ENCODE data around the gene MYCL.

Gene MYCL

DNA sequence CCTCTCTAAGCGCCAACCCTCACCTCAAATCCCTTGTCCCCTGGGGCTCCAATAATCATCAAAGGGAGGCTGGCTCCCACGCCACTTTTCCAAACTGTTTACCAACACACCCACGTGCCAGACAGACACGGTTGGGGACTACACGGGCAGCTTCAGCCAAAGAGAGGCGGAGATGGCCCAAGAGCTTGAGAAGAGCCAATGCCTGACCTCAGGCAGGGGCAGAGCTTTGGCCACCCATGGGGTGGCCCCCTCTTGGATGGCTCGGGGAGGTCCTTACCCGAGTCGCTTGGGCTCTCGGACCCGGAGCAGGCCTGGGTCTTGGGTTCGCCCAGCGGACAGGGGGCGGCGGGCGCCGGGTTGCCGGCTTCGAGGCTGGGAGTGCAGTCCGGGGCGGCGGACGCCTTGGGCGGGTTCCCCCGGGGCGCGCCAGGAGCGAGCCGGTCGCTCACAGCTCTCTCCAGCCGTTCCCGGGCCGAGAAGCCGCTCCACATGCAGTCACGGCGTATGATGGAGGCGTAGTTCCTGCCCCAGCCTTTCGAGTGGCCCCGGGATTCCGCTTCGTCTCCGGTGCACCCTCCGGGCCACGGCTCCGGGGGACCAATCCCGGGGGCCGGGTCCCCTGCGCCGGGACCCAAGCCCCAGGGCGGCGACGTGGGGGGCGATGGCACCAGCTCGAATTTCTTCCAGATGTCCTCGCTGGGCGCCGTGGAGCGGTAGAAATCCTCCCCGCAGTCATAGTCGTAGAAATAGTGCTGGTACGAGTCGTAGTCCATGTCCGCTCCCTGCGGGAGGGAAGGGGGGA, 854 bp downstream of the MYCL start:
- no peak overlapping the region for H3K27ac Mint-ChIP-seq

GRCh38 chr1:39899611-39900538, 1.8 kb downstream of the MYCL start:
- Mint-ChIP-seq H3K27me3 (peaks cover 62% of the 10 kb centered on the region), H3K4me3 (no peak overlapping the region), H3K36me3 (ENCODE audit: low read depth) (no peaks in the 10 kb centered on the region), H3K9me3 (no peaks in the 10 kb centered on the region), H3K27ac (no peak overlapping the region), H3K4me1 (ENCODE audit: low read depth) (no peaks in the 10 kb centered on the region)

More for the DNA sequence above, 854 bp downstream of the MYCL start:
- Mint-ChIP-seq H3K27me3 (peaks cover 61% of the 10 kb centered on the region), H3K4me3 (peak overlapping the region; percentile 67), H3K9me3 (no peaks in the 10 kb centered on the region), H3K36me3 (ENCODE audit: low read depth) (no peaks in the 10 kb centered on the region), H3K4me1 (ENCODE audit: low read depth) (no peaks in the 10 kb centered on the region)

- Mint-ChIP-seq H3K9me3 (no peaks in the 10 kb centered on the region), H3K36me3 (ENCODE audit: low read depth) (no peaks in the 10 kb centered on the region), H3K4me3 (no peak overlapping the region), H3K27me3 (peaks cover 63% of the 10 kb centered on the region), H3K4me1 (ENCODE audit: low read depth) (no peaks in the 10 kb centered on the region), H3K27ac (no peak overlapping the region)
These were observed 2.8 kb downstream of the MYCL start for GRCh38 chr1:39898648-39899603.

- Mint-ChIP-seq H3K9me3 (no peaks in the 10 kb centered on the region), H3K36me3 (ENCODE audit: low read depth) (no peaks in the 10 kb centered on the region), H3K27me3 (peaks cover 63% of the 10 kb centered on the region), H3K4me1 (ENCODE audit: low read depth) (no peaks in the 10 kb centered on the region), H3K4me3 (no peak overlapping the region), H3K27ac (no peak overlapping the region)
These were observed 3.5 kb downstream of the MYCL start for GRCh38 chr1:39898191-39898590.

DNA sequence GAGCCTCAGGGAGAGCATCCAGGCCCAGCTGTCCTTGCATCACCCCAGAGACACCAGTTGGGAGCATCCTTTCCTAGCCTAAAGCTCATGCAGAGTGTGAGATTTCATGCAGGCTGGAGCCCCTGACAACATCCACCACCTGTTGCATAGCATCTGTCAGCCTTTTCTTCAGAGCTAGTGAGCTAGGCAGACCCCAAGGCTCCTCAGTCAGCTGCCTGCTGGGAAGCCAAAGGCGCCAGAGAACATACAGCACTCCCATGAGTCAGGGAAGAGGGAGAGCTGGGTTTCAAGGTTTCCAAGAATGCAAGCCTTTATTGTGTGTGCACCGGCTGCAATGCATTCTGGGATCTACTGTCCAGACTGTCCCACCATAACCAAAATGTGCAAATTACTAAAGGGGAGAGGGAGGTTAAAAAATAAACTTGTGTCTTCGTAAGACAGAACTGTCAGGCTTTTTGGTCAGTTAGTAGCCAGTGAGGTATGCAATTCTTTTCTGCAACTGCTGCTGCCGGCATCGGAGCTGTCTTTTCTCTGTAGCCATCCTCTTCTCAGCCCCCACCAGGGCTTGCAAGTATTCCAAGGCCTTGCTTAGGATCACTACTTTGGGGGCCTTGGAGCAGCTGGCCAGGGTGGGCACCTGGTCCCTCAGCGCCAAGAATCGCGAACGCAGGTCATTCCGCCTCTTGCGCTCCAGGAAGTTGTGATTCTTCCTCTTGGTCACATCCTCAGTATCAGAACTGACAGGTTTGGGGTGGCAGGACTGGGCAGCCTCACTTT, 4.6 kb downstream of the MYCL start:
- no peaks in the 10 kb centered on the region for H3K36me3 Mint-ChIP-seq (ENCODE audit: low read depth)
- peaks cover 60% of the 10 kb centered on the region for H3K27me3 Mint-ChIP-seq
- no peak overlapping the region for H3K4me3 Mint-ChIP-seq
- H3K4me1 Mint-ChIP-seq (ENCODE audit: low read depth), result no peaks in the 10 kb centered on the region
- no peak overlapping the region for H3K27ac Mint-ChIP-seq
- no peaks in the 10 kb centered on the region for H3K9me3 Mint-ChIP-seq

- H3K4me1 Mint-ChIP-seq (ENCODE audit: low read depth), result no peaks in the 10 kb centered on the region
- H3K27ac Mint-ChIP-seq, result no peak overlapping the region
- H3K36me3 Mint-ChIP-seq (ENCODE audit: low read depth), result no peaks in the 10 kb centered on the region
- H3K27me3 Mint-ChIP-seq, result peaks cover 63% of the 10 kb centered on the region
- no peaks in the 10 kb centered on the region for H3K9me3 Mint-ChIP-seq
- no peak overlapping the region for H3K4me3 Mint-ChIP-seq
These were observed 5.8 kb downstream of the MYCL start for GRCh38 chr1:39895731-39896480.

DNA sequence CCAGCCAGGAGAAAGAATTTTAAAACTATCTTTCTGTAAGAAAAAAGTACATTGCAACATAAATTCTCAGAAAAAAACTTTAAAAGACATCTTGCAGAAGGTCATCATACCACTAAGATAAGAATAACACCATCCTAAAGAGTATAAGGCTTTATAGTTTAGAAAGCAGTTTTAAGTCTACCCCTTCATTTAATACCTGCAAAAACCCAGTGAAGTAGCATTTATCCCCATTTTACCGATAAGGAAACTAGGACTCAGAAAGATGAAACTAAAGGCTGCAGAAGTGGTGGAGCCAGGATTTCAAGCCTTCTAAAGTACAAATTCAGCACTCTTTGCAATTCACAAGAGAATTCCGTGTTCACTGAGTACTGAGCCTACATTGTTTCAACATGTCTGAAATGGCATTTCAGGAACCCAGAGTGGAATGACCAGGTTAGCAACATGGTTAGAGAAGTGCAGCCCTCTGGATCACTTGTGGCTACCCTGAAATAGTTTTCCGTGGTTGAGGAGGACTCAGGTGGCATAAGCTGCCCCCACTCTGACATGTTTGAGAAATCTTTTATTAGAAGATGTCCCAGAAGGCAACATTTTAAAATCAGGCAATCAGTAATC, 6.7 kb downstream of the MYCL start:
- Mint-ChIP-seq H3K36me3 (ENCODE audit: low read depth) (no peaks in the 10 kb centered on the region), H3K4me1 (ENCODE audit: low read depth) (no peaks in the 10 kb centered on the region), H3K27ac (no peak overlapping the region), H3K9me3 (no peaks in the 10 kb centered on the region), H3K4me3 (no peak overlapping the region), H3K27me3 (peaks cover 61% of the 10 kb centered on the region)

DNA sequence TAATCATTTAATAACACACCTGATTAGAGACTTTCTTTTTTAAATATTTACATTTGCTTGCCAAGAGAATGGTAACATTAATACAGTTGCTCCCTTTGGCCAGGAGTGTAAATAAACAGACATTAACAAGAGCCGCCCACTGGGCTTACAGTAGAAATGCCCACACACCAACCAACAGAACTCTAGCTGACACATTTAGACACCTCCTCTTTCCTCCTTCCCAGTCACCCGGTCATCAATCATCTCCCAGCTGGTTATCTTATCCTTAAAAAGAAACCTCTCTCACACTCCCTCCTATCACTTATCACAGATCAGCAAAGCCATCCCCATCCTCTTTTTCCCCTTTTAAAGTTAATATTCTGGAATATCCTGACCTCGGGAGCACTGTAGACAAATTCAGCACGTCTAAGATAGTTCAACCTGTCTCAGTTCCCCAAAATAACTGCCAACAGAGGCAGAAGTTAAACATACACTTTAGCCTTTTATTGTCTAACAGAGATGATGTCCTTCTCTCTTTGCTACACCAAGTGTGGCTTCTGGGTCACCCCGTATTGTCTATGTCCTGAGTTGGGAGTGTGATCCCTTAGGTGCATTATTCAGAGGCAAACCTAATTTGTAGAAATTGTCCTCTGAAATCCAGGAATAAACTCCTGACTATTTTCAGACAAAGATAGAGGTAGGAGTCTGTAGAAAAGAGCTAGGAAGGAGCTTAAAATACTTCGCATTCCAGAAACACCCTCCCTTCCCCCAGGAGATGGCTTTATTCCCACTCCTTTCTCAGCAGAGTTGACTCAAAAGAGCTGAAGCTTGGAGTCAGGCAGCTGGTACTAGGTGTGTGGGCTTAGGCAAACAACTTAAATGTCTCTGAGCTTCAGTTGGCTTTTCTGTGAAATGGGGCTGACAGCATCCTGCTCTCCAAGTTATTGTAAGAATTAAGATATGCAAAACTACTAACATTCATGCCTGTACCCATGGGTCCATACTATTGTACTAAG, 8.8 kb downstream of the MYCL start:
- H3K27me3 Mint-ChIP-seq, result peaks cover 48% of the 10 kb centered on the region
- no peaks in the 10 kb centered on the region for H3K36me3 Mint-ChIP-seq (ENCODE audit: low read depth)
- no peak overlapping the region for H3K4me3 Mint-ChIP-seq
- no peaks in the 10 kb centered on the region for H3K4me1 Mint-ChIP-seq (ENCODE audit: low read depth)
- H3K27ac Mint-ChIP-seq, result no peak overlapping the region
- H3K9me3 Mint-ChIP-seq, result no peaks in the 10 kb centered on the region

DNA sequence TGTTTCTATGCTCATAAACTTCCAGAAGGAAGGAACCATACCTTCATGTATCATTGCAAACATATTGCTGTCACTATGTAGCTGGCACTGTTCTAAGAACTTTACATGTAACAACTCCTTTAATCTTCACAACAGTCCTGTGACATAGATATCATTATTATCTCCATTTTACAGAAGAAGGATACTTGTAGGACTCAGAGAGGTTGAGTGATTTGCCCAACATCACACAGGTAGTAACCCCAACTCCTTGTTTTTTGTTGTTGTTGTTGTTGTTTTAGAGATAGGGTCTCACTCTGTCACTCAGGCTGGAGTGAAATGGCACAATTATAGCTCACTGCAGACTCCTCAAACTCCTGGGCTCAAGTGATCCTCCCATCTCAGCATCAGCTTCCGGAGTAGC, 10.8 kb downstream of the MYCL start:
- Mint-ChIP-seq H3K4me1 (ENCODE audit: low read depth) (no peaks in the 10 kb centered on the region), H3K4me3 (no peak overlapping the region), H3K9me3 (no peaks in the 10 kb centered on the region), H3K27ac (no peak overlapping the region), H3K36me3 (ENCODE audit: low read depth) (no peaks in the 10 kb centered on the region), H3K27me3 (peaks cover 44% of the 10 kb centered on the region)

GRCh38 chr1:39890273-39890672, 11.4 kb downstream of the MYCL start:
- H3K4me3 Mint-ChIP-seq, result no peak overlapping the region
- H3K9me3 Mint-ChIP-seq, result no peaks in the 10 kb centered on the region
- no peaks in the 10 kb centered on the region for H3K36me3 Mint-ChIP-seq (ENCODE audit: low read depth)
- peaks cover 43% of the 10 kb centered on the region for H3K27me3 Mint-ChIP-seq
- no peaks in the 10 kb centered on the region for H3K4me1 Mint-ChIP-seq (ENCODE audit: low read depth)
- H3K27ac Mint-ChIP-seq, result no peak overlapping the region

- no peak overlapping the region for H3K4me3 Mint-ChIP-seq
- peaks cover 14% of the 10 kb centered on the region for H3K27me3 Mint-ChIP-seq
- H3K4me1 Mint-ChIP-seq (ENCODE audit: low read depth), result peaks cover 13% of the 10 kb centered on the region
- H3K27ac Mint-ChIP-seq, result no peak overlapping the region
- no peaks in the 10 kb centered on the region for H3K36me3 Mint-ChIP-seq (ENCODE audit: low read depth)
- H3K9me3 Mint-ChIP-seq, result no peaks in the 10 kb centered on the region
These were observed 14.9 kb downstream of the MYCL start for GRCh38 chr1:39886757-39887231.

- H3K27ac Mint-ChIP-seq, result no peak overlapping the region
- H3K4me1 Mint-ChIP-seq (ENCODE audit: low read depth), result peaks cover 20% of the 10 kb centered on the region
- peaks cover 12% of the 10 kb centered on the region for H3K27me3 Mint-ChIP-seq
- no peak overlapping the region for H3K4me3 Mint-ChIP-seq
- H3K36me3 Mint-ChIP-seq (ENCODE audit: low read depth), result peaks cover 7% of the 10 kb centered on the region
- no peaks in the 10 kb centered on the region for H3K9me3 Mint-ChIP-seq
These were observed 16.2 kb downstream of the MYCL start for GRCh38 chr1:39885516-39885915.

Data from stimulated activated naive CD8-positive, alpha-beta T cell treated with anti-CD3 and anti-CD28 coated beads, Interleukin-15, Interleukin-2, amounts not matched to agents 100 ng/mL and 50 ng/mL, for 24 hours (primary cell).